Activated CD4-positive, alpha-beta T cell treated with anti-CD3 and anti-CD28 coated beads for 24 hours (primary cell): ENCODE data around the gene NTN1.

Experiments used
- DNase-seq, 2 donors: peaks; one replicate each; pipeline ENCODE4 v3.0.0-alpha.2; 2020; ENCODE audit warnings: low read depth in 2 of 2

The NTN1 gene

GRCh38 chr17:9037736-9038135 lies 16.4 kb downstream of the NTN1 start:
- DNase-seq = no peak

GRCh38 chr17:9038380-9038779 lies 17.1 kb downstream of the NTN1 start:
- no peak for DNase-seq

GRCh38 chr17:9044772-9045463 lies 23.6 kb downstream of the NTN1 start:
- no peak for DNase-seq

- no peak for DNase-seq
Observed at GRCh38 chr17:9050801-9051401, 29.6 kb downstream of the NTN1 start.

GRCh38 chr17:9051561-9051960 lies 30.3 kb downstream of the NTN1 start:
- no peak for DNase-seq

GRCh38 chr17:9052921-9053320 lies 31.6 kb downstream of the NTN1 start:
- no peak for DNase-seq

GRCh38 chr17:9053406-9053805 lies 32.1 kb downstream of the NTN1 start:
- no peak for DNase-seq

- DNase-seq = no peak
Observed at GRCh38 chr17:9054126-9054975, 33.0 kb downstream of the NTN1 start.

- DNase-seq = no peak
Observed at GRCh38 chr17:9055281-9055680, 34.0 kb downstream of the NTN1 start.

- DNase-seq = no peak
Observed at GRCh38 chr17:9056566-9056965, 35.3 kb downstream of the NTN1 start.

- DNase-seq = no peak
Observed at GRCh38 chr17:9057310-9057709, 36.0 kb downstream of the NTN1 start.

- DNase-seq = no peak
Observed at GRCh38 chr17:9062399-9062902, 41.1 kb downstream of the NTN1 start.

GRCh38 chr17:9064311-9064834 lies 43.1 kb downstream of the NTN1 start:
- DNase-seq = no peak

- DNase-seq = no peak
Observed at GRCh38 chr17:9071016-9071415, 49.7 kb downstream of the NTN1 start.

- no peak for DNase-seq
Observed at GRCh38 chr17:9071811-9072498, 50.6 kb downstream of the NTN1 start.

- DNase-seq = no peak
Observed at GRCh38 chr17:9072696-9073339, 51.5 kb downstream of the NTN1 start.

GRCh38 chr17:9074131-9074530 lies 52.8 kb downstream of the NTN1 start:
- no peak for DNase-seq

- DNase-seq = no peak
Observed at GRCh38 chr17:9079461-9080103, 58.3 kb downstream of the NTN1 start.

GRCh38 chr17:9080296-9080914 lies 59.1 kb downstream of the NTN1 start:
- no peak for DNase-seq

GRCh38 chr17:9080983-9081382 lies 59.7 kb downstream of the NTN1 start:
- no peak for DNase-seq
